Liver (tissue), 3 donors: ENCODE measurements around the gene ZNRD2.

ENCODE experiments used
- GABPA ChIP-seq, 2 donors: IDR thresholded peaks in 1 of 2; conservative IDR thresholded peaks in 1 of 2; 2 replicates each; pipeline ENCODE4 v1.6.1; 2016; ENCODE audit warnings: antibody characterized with exemption in 2 of 2, mild to moderate bottlenecking in 1 of 2, moderate library complexity in 1 of 2
- HNF4A ChIP-seq, 2 donors: conservative IDR thresholded peaks; 2 replicates each; pipeline ENCODE4 v1.6.1; 2016; ENCODE audit warnings: antibody characterized with exemption in 2 of 2, mild to moderate bottlenecking in 2 of 2
- JUND ChIP-seq, 2 donors: IDR thresholded peaks; 2 replicates each; pipeline ENCODE4 v1.6.1; 2016; ENCODE audit warnings: antibody characterized with exemption in 2 of 2
- RAD21 ChIP-seq, 2 donors: IDR thresholded peaks; 2 replicates each; pipeline ENCODE4 v1.6.1; 2016; ENCODE audit warnings: antibody characterized with exemption in 2 of 2, mild to moderate bottlenecking in 2 of 2
- SP1 ChIP-seq: IDR thresholded peaks from 2 replicates; pipeline ENCODE4 v1.6.1; 2018; ENCODE audit warnings: antibody characterized with exemption, mild to moderate bottlenecking
- TAF1 ChIP-seq: conservative IDR thresholded peaks from 2 replicates; pipeline ENCODE4 v1.6.1; 2016; ENCODE audit warnings: antibody characterized with exemption, mild to moderate bottlenecking
- YY1 ChIP-seq: IDR thresholded peaks from 2 replicates; pipeline ENCODE4 v1.6.1; 2016; ENCODE audit warnings: antibody characterized with exemption, mild to moderate bottlenecking
- TF ChIP-seq, protein P1 (sequence below): fragments of 150-350 bp; IDR thresholded peaks from 2 replicates; pipeline ENCODE4 v1.5.1; 2017; ENCODE audit warnings: improper control_type of control experiment, low read depth, low read length; ENCODE audit not compliant: missing input control
- TF ChIP-seq, protein P2 (sequence below): IDR thresholded peaks from 2 replicates; pipeline ENCODE4 v1.6.1; 2016; ENCODE audit warnings: antibody characterized with exemption
- TF ChIP-seq, protein P3 (sequence below): IDR thresholded peaks from 2 replicates; pipeline ENCODE4 v1.6.1; 2016; ENCODE audit warnings: antibody characterized with exemption
- TF ChIP-seq, protein P4 (sequence below): IDR thresholded peaks from 2 replicates; pipeline ENCODE4 v1.6.1; 2016; ENCODE audit warnings: antibody characterized with exemption, mild to moderate bottlenecking
- TF ChIP-seq, protein P5 (sequence below): IDR thresholded peaks from 2 replicates; pipeline ENCODE4 v1.6.1; 2016; ENCODE audit warnings: antibody characterized with exemption
- donor health status: healthy.
- donor health status: healthy.

DNA sequence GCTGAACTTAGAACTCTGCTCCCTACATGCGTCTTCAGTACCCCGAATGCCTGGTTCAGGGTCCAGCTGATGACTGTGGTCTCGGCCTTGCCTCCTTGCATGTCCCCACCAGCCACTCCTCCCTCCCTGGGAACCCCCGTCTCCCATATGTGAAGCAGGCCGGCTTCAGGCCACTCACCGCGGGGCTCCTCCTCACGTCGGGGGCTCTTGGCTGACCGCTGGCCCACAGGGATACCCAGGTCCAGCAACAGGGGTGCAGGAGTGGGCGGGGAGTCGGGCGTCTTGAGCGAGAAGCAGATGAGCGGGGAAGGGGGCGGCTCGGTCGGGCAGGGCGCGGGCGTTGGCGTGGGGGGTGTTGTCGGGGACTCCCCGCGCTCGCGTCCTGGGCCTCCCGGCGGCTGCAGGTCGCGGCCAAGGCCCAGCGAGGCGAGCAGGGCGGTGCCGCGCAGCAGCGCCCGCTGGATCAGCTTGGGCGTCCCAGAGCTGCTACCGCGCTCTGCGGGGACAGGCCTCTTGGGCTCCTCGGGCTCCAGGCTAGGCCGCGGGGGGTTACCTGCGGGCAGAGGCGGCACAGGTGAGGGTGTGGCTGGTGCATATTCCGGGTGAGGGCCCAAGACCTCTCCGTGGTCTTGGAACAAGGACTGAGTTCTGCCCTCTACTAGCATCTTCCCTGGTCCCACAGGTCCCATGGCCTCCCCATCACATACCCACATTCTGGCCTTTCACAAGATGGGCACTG, 29.1 kb downstream of the ZNRD2 start:
- TF ChIP-seq YY1 (no peak), SP1 (no peak), GABPA (IDR thresholded peaks at IDR 0.05 in 1 of 2, conservative IDR thresholded peaks at IDR 0.05 in 1 of 2) (no peak), JUND (IDR thresholded peaks at IDR 0.05) (no peak), TAF1 (no peak), HNF4A (conservative IDR thresholded peaks at IDR 0.05) (no peak), RAD21 (IDR thresholded peaks at IDR 0.05) (no peak)
- TF ChIP-seq, protein P1, sequence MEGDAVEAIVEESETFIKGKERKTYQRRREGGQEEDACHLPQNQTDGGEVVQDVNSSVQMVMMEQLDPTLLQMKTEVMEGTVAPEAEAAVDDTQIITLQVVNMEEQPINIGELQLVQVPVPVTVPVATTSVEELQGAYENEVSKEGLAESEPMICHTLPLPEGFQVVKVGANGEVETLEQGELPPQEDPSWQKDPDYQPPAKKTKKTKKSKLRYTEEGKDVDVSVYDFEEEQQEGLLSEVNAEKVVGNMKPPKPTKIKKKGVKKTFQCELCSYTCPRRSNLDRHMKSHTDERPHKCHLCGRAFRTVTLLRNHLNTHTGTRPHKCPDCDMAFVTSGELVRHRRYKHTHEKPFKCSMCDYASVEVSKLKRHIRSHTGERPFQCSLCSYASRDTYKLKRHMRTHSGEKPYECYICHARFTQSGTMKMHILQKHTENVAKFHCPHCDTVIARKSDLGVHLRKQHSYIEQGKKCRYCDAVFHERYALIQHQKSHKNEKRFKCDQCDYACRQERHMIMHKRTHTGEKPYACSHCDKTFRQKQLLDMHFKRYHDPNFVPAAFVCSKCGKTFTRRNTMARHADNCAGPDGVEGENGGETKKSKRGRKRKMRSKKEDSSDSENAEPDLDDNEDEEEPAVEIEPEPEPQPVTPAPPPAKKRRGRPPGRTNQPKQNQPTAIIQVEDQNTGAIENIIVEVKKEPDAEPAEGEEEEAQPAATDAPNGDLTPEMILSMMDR = no peak
- TF ChIP-seq, protein P2, sequence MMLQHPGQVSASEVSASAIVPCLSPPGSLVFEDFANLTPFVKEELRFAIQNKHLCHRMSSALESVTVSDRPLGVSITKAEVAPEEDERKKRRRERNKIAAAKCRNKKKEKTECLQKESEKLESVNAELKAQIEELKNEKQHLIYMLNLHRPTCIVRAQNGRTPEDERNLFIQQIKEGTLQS = no peak
- TF ChIP-seq, protein P3, sequence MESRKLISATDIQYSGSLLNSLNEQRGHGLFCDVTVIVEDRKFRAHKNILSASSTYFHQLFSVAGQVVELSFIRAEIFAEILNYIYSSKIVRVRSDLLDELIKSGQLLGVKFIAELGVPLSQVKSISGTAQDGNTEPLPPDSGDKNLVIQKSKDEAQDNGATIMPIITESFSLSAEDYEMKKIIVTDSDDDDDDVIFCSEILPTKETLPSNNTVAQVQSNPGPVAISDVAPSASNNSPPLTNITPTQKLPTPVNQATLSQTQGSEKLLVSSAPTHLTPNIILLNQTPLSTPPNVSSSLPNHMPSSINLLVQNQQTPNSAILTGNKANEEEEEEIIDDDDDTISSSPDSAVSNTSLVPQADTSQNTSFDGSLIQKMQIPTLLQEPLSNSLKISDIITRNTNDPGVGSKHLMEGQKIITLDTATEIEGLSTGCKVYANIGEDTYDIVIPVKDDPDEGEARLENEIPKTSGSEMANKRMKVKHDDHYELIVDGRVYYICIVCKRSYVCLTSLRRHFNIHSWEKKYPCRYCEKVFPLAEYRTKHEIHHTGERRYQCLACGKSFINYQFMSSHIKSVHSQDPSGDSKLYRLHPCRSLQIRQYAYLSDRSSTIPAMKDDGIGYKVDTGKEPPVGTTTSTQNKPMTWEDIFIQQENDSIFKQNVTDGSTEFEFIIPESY = no peak
- TF ChIP-seq, protein P4, sequence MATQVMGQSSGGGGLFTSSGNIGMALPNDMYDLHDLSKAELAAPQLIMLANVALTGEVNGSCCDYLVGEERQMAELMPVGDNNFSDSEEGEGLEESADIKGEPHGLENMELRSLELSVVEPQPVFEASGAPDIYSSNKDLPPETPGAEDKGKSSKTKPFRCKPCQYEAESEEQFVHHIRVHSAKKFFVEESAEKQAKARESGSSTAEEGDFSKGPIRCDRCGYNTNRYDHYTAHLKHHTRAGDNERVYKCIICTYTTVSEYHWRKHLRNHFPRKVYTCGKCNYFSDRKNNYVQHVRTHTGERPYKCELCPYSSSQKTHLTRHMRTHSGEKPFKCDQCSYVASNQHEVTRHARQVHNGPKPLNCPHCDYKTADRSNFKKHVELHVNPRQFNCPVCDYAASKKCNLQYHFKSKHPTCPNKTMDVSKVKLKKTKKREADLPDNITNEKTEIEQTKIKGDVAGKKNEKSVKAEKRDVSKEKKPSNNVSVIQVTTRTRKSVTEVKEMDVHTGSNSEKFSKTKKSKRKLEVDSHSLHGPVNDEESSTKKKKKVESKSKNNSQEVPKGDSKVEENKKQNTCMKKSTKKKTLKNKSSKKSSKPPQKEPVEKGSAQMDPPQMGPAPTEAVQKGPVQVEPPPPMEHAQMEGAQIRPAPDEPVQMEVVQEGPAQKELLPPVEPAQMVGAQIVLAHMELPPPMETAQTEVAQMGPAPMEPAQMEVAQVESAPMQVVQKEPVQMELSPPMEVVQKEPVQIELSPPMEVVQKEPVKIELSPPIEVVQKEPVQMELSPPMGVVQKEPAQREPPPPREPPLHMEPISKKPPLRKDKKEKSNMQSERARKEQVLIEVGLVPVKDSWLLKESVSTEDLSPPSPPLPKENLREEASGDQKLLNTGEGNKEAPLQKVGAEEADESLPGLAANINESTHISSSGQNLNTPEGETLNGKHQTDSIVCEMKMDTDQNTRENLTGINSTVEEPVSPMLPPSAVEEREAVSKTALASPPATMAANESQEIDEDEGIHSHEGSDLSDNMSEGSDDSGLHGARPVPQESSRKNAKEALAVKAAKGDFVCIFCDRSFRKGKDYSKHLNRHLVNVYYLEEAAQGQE = no peak
- TF ChIP-seq, protein P5, sequence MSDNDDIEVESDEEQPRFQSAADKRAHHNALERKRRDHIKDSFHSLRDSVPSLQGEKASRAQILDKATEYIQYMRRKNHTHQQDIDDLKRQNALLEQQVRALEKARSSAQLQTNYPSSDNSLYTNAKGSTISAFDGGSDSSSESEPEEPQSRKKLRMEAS = no peak
